ENCODE data around the gene TMOD2. TPM values are rescaled to one million over a fixed set of nuclear protein-coding genes. Genes with fewer than 3 reads are reported as not detected.

TMOD2 gene
- total RNA-seq, 1 experiment from 2014 or later, result 5.7 TPM

DNA sequence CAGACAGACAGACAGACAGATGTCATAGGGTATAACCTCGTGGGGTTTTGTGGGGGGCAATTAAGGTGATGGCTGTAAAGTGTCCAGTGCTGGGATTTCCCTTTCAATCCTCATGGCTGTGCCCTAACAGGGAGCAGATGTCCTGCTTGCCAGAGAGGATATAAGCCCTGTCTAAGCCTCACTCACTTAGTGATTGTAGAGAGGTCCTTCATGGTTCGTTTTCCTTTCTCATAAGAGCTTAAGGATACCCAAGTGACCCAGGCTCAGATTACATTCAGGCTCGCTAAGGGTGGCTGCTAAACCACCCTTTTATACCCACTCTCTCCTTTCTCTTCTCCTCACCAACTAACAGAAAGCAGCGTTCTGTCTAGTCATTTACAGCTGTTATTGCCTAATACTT is 33.2 kb upstream of the TMOD2 start:
- Histone ChIP-seq H3K27me3 (ENCODE audit: insufficient read depth, low read length) (no peaks in the 10 kb centered on the region), H3K79me2 (ENCODE audit: insufficient read depth, low read length) (no peaks in the 10 kb centered on the region), H3K4me2 (ENCODE audit: low read length) (no peak overlapping the region), H2AFZ (ENCODE audit: low read depth, low read length, poor library complexity, severe bottlenecking) (no peak overlapping the region), H3K27ac (ENCODE audit: low read depth, low read length) (no peak overlapping the region), H3K9me2 (ENCODE audit: insufficient read depth) (no peaks in the 10 kb centered on the region), H4K20me1 (ENCODE audit: insufficient read depth) (no peaks in the 10 kb centered on the region), H3K9ac (ENCODE audit: low read length) (no peak overlapping the region), H3K4me3 (replicated peaks in 1 of 2; ENCODE audit: low read depth in 1 of 2, low read length in 2 of 2) (no peak overlapping the region), H3K4me1 (ENCODE audit: control insufficient read depth in 1 of 2, insufficient read depth in 2 of 2, low read length in 2 of 2) (no peaks in the 10 kb centered on the region), H3K9me3 (ENCODE audit: control insufficient read depth in 1 of 2, insufficient read depth in 1 of 2, low read depth in 1 of 2, low read length in 2 of 2) (no peaks in the 10 kb centered on the region), H3K36me3 (ENCODE audit: control insufficient read depth in 1 of 2, insufficient read depth in 2 of 2, low read length in 2 of 2) (0 out of 4 replicates have a peak, but pooled peaks cover 0 to under 1% of the 10 kb centered on the region in 2 experiments)
- TF ChIP-seq POLR2A (IDR thresholded peaks at IDR 0.05; ENCODE audit: borderline replicate concordance, extremely low read depth, insufficient read depth, insufficient read length) (no peak), JUND (IDR thresholded peaks at IDR 0.05) (no peak), CBX3 (IDR thresholded peaks at IDR 0.05; ENCODE audit: low read depth) (no peak), SIN3A (IDR thresholded peaks at IDR 0.05; ENCODE audit: low read depth) (no peak), ZNF274 (IDR thresholded peaks at IDR 0.05; ENCODE audit: low read depth, low read length) (no peak), RAD21 (IDR thresholded peaks at IDR 0.05; ENCODE audit: low read depth) (no peak), EZH2 (IDR thresholded peaks at IDR 0.05) (no peak)
- TF ChIP-seq, protein P1, sequence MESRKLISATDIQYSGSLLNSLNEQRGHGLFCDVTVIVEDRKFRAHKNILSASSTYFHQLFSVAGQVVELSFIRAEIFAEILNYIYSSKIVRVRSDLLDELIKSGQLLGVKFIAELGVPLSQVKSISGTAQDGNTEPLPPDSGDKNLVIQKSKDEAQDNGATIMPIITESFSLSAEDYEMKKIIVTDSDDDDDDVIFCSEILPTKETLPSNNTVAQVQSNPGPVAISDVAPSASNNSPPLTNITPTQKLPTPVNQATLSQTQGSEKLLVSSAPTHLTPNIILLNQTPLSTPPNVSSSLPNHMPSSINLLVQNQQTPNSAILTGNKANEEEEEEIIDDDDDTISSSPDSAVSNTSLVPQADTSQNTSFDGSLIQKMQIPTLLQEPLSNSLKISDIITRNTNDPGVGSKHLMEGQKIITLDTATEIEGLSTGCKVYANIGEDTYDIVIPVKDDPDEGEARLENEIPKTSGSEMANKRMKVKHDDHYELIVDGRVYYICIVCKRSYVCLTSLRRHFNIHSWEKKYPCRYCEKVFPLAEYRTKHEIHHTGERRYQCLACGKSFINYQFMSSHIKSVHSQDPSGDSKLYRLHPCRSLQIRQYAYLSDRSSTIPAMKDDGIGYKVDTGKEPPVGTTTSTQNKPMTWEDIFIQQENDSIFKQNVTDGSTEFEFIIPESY (IDR thresholded peaks at IDR 0.05; ENCODE audit: extremely low read depth, insufficient replicate concordance, low read length), result no peak
- ATAC-seq, result no peak
- RAD21 ChIA-PET (ENCODE audit: low non-redundant PET in 1 of 2, low total read pairs in 2 of 2, uncharacterized antibody in 2 of 2, unreplicated experiment in 2 of 2), result no interaction called here
- BruUV-seq (replicated peaks), result no TSS peak
- DNase-seq (ENCODE audit: low read depth, low spot score), result no peak
- CTCF ChIA-PET, result no interaction called here
- POLR2A ChIA-PET, result no interaction called here
- intact Hi-C loops (cut with micrococcal nuclease), result no loop called here

DNA sequence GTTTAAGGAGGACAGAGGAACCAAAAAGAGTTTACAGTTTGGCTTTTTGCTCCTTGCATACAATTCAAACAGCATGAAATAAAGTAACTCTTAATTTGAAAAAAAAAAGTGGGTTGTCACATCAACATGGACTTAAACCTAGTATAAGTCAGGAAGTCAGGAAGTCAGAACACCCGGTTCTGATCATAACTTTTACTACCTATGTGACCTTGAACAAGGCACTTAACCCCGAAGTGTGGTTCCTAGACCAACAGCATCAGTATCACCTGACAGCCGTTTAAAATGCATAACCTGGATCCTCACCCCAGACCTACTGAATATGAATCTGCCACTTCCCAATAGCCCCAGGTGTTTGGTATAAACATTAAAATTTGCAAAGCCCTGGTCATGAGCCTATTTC is 32.7 kb upstream of the TMOD2 start:
- no peak overlapping the region for H2AFZ ChIP-seq (ENCODE audit: low read depth, low read length, poor library complexity, severe bottlenecking)
- BruUV-seq (replicated peaks), result no TSS peak
- H3K79me2 ChIP-seq (ENCODE audit: insufficient read depth, low read length), result no peaks in the 10 kb centered on the region
- H3K36me3 ChIP-seq (ENCODE audit: control insufficient read depth in 1 of 2, insufficient read depth in 2 of 2, low read length in 2 of 2), result 0 out of 4 replicates have a peak, but pooled peaks cover 0 to 2% of the 10 kb centered on the region in 2 experiments
- CTCF ChIA-PET, result no interaction called here
- no peaks in the 10 kb centered on the region for H3K9me3 ChIP-seq (ENCODE audit: control insufficient read depth in 1 of 2, insufficient read depth in 1 of 2, low read depth in 1 of 2, low read length in 2 of 2)
- no peaks in the 10 kb centered on the region for H3K9me2 ChIP-seq (ENCODE audit: insufficient read depth)
- POLR2A ChIA-PET, result no interaction called here
- H3K9ac ChIP-seq (ENCODE audit: low read length), result no peak overlapping the region
- intact Hi-C loops (cut with micrococcal nuclease), result no loop called here
- no peaks in the 10 kb centered on the region for H3K27me3 ChIP-seq (ENCODE audit: insufficient read depth, low read length)
- RAD21 ChIA-PET (ENCODE audit: low non-redundant PET in 1 of 2, low total read pairs in 2 of 2, uncharacterized antibody in 2 of 2, unreplicated experiment in 2 of 2), result no interaction called here
- H3K4me1 ChIP-seq (ENCODE audit: control insufficient read depth in 1 of 2, insufficient read depth in 2 of 2, low read length in 2 of 2), result no peaks in the 10 kb centered on the region
- no peak overlapping the region for H3K27ac ChIP-seq (ENCODE audit: low read depth, low read length)
- H3K4me2 ChIP-seq (ENCODE audit: low read length), result no peak overlapping the region
- no peaks in the 10 kb centered on the region for H4K20me1 ChIP-seq (ENCODE audit: insufficient read depth)
- no peak overlapping the region for H3K4me3 ChIP-seq (replicated peaks in 1 of 2; ENCODE audit: low read depth in 1 of 2, low read length in 2 of 2)
- no peak for ATAC-seq
- no peak for DNase-seq (ENCODE audit: low read depth, low spot score)
- TF ChIP-seq SRF (IDR thresholded peaks at IDR 0.05; ENCODE audit: low read depth) (no peak), POLR2AphosphoS5 (IDR thresholded peaks at IDR 0.05; ENCODE audit: low read depth, low read length) (no peak), JUND (IDR thresholded peaks at IDR 0.05) (no peak), EZH2phosphoT487 (IDR thresholded peaks at IDR 0.05; ENCODE audit: borderline replicate concordance) (no peak), SP1 (IDR thresholded peaks at IDR 0.05; ENCODE audit: low read depth) (no peak), CEBPB (IDR thresholded peaks at IDR 0.05; ENCODE audit: low read depth) (no peak), ZFX (IDR thresholded peaks at IDR 0.05) (no peak)
- TF ChIP-seq, protein P2, sequence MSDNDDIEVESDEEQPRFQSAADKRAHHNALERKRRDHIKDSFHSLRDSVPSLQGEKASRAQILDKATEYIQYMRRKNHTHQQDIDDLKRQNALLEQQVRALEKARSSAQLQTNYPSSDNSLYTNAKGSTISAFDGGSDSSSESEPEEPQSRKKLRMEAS (IDR thresholded peaks at IDR 0.05), result no peak
- TF ChIP-seq, protein P3, sequence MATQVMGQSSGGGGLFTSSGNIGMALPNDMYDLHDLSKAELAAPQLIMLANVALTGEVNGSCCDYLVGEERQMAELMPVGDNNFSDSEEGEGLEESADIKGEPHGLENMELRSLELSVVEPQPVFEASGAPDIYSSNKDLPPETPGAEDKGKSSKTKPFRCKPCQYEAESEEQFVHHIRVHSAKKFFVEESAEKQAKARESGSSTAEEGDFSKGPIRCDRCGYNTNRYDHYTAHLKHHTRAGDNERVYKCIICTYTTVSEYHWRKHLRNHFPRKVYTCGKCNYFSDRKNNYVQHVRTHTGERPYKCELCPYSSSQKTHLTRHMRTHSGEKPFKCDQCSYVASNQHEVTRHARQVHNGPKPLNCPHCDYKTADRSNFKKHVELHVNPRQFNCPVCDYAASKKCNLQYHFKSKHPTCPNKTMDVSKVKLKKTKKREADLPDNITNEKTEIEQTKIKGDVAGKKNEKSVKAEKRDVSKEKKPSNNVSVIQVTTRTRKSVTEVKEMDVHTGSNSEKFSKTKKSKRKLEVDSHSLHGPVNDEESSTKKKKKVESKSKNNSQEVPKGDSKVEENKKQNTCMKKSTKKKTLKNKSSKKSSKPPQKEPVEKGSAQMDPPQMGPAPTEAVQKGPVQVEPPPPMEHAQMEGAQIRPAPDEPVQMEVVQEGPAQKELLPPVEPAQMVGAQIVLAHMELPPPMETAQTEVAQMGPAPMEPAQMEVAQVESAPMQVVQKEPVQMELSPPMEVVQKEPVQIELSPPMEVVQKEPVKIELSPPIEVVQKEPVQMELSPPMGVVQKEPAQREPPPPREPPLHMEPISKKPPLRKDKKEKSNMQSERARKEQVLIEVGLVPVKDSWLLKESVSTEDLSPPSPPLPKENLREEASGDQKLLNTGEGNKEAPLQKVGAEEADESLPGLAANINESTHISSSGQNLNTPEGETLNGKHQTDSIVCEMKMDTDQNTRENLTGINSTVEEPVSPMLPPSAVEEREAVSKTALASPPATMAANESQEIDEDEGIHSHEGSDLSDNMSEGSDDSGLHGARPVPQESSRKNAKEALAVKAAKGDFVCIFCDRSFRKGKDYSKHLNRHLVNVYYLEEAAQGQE (IDR thresholded peaks at IDR 0.05; ENCODE audit: low read depth), result no peak
- TF ChIP-seq, protein P4, sequence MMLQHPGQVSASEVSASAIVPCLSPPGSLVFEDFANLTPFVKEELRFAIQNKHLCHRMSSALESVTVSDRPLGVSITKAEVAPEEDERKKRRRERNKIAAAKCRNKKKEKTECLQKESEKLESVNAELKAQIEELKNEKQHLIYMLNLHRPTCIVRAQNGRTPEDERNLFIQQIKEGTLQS (IDR thresholded peaks at IDR 0.05), result no peak
